Trophoblast cell (in vitro differentiated cells and primary cell): Measurements from ENCODE around the gene RALGAPB.

Experiments
- DNase-seq, 2 donors: peaks; one replicate each; pipeline ENCODE4 v3.0.0-alpha.2; 2016
- H2AFZ ChIP-seq: 2 replicates; pipeline ENCODE4 v1.6.1; 2013; ENCODE audit warnings: low read length, moderate library complexity, mild to moderate bottlenecking; ENCODE audit not compliant: insufficient read depth, poor library complexity
- H2AK5ac ChIP-seq: 2 replicates; pipeline ENCODE4 v1.6.1; 2013; ENCODE audit warnings: mild to moderate bottlenecking, low read length
- H2BK120ac ChIP-seq: 2 replicates; pipeline ENCODE4 v1.6.1; 2013; ENCODE audit warnings: low read length, mild to moderate bottlenecking, moderate library complexity; ENCODE audit not compliant: insufficient read depth, poor library complexity
- H2BK12ac ChIP-seq: 2 replicates; pipeline ENCODE4 v1.6.1; 2013; ENCODE audit warnings: mild to moderate bottlenecking, low read length, moderate library complexity
- H2BK5ac ChIP-seq: 2 replicates; pipeline ENCODE4 v1.6.1; 2013; ENCODE audit warnings: low read length, low read depth, moderate library complexity, mild to moderate bottlenecking; ENCODE audit not compliant: poor library complexity
- H3K14ac ChIP-seq: 2 replicates; pipeline ENCODE4 v1.6.1; 2013; ENCODE audit warnings: mild to moderate bottlenecking, low read length
- H3K18ac ChIP-seq: 2 replicates; pipeline ENCODE4 v1.6.1; 2013; ENCODE audit warnings: mild to moderate bottlenecking, low read length
- H3K23ac ChIP-seq: 2 replicates; pipeline ENCODE4 v1.6.1; 2013; ENCODE audit warnings: low read length
- H3K27ac ChIP-seq: 2 replicates; pipeline ENCODE4 v1.5.1; 2013; ENCODE audit warnings: low read depth, mild to moderate bottlenecking, inconsistent platforms, low read length, moderate library complexity
- H3K27me3 ChIP-seq: 2 replicates; pipeline ENCODE4 v1.6.1; 2013; ENCODE audit warnings: inconsistent platforms, mild to moderate bottlenecking, low read length, moderate library complexity; ENCODE audit not compliant: insufficient read depth
- H3K36me3 ChIP-seq, 2 experiments: 1 replicate in 1 of 2; 2 replicates in 1 of 2; pipeline ENCODE4 v1.6.1; 2013; ENCODE audit warnings: low read length in 2 of 2, mild to moderate bottlenecking in 2 of 2, moderate library complexity in 1 of 2; ENCODE audit not compliant: insufficient read depth in 2 of 2, control insufficient read depth in 1 of 2
- H3K4ac ChIP-seq: 2 replicates; pipeline ENCODE4 v1.6.1; 2013; ENCODE audit warnings: low read depth, mild to moderate bottlenecking, low read length, moderate library complexity
- H3K4me1 ChIP-seq, 2 experiments: 1 replicate in 1 of 2; 2 replicates in 1 of 2; pipeline ENCODE4 v1.6.1; 2013; ENCODE audit warnings: low read length in 2 of 2, mild to moderate bottlenecking in 2 of 2, moderate library complexity in 1 of 2; ENCODE audit not compliant: insufficient read depth in 2 of 2, control insufficient read depth in 1 of 2
- H3K4me2 ChIP-seq: 2 replicates; pipeline ENCODE4 v1.6.1; 2013; ENCODE audit warnings: inconsistent platforms, mild to moderate bottlenecking, low read length, moderate library complexity
- H3K4me3 ChIP-seq: 2 replicates; pipeline ENCODE4 v1.5.1; 2013; ENCODE audit warnings: mild to moderate bottlenecking, low read depth, low read length, inconsistent platforms
- H3K79me1 ChIP-seq: one replicate; pipeline ENCODE4 v1.6.1; 2013; ENCODE audit warnings: low read length
- H3K79me2 ChIP-seq: 2 replicates; pipeline ENCODE4 v1.6.1; 2013; ENCODE audit warnings: low read length, mild to moderate bottlenecking; ENCODE audit not compliant: control insufficient read depth, insufficient read depth, poor library complexity
- H3K9ac ChIP-seq: 2 replicates; pipeline ENCODE4 v1.6.1; 2013; ENCODE audit warnings: mild to moderate bottlenecking, low read length
- H3K9me3 ChIP-seq: 2 replicates; pipeline ENCODE4 v1.6.1; 2013; ENCODE audit warnings: low read depth, mild to moderate bottlenecking, control low read depth, inconsistent platforms, low read length; ENCODE audit not compliant: insufficient read depth
- H4K12ac ChIP-seq: 2 replicates; pipeline ENCODE4 v1.6.1; 2013; ENCODE audit warnings: low read depth, mild to moderate bottlenecking, low read length, moderate library complexity
- H4K8ac ChIP-seq: 2 replicates; pipeline ENCODE4 v1.6.1; 2013; ENCODE audit warnings: low read depth, mild to moderate bottlenecking, low read length, moderate library complexity
- H4K91ac ChIP-seq: one replicate; pipeline ENCODE4 v1.6.1; 2013; ENCODE audit warnings: low read depth, mild to moderate bottlenecking, low read length, moderate library complexity
- WGBS: extraction: QIAGEN DNeasy Blood & Tissue Kit; methylation state at CpG from one replicate; pipeline ENCODE4 v1.1.7; 2013; ENCODE audit warnings: missing lambda C conversion rate; ENCODE audit not compliant: insufficient read length, insufficient coverage; ENCODE audit errors: extremely low coverage; 5-methylcytosine and 5-hydroxymethylcytosine counted together

The RALGAPB gene

DNA sequence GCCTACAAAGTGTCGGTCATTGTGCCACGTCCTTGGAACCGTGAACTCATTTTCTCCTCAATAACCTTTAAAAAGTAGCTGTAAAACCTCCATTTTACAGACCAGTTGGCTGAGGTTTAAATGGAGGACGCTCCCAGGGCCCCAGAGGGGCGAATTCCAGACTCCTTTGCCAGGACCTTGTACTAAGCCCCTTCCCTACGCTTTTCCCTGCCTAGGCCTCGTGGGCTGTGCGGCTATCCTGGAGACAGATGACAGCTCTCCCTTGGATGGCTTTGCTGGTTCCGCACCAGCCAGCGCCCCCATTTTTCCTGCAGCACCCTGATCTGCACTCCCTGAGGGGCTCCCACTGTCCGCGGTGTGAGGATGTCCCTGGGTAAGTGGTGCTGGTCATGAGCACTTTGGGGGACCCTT, 25.4 kb upstream of the RALGAPB start:
- no peaks in the 10 kb centered on the region for H3K9me3 ChIP-seq
- H3K9ac ChIP-seq, result peak overlapping the region; percentile 97
- H2AK5ac ChIP-seq, result no peak overlapping the region
- peaks cover 16 to 19% of the 10 kb centered on the region in 2 experiments for H3K36me3 ChIP-seq
- H2BK120ac ChIP-seq, result no peak overlapping the region
- H3K27ac ChIP-seq, result no peak overlapping the region
- H3K79me2 ChIP-seq, result peaks cover 6% of the 10 kb centered on the region
- peak overlapping the region; percentile 83 for H3K4me2 ChIP-seq
- peak in 1 of 2 donors; percentile 10 for DNase-seq
- H3K4me1 ChIP-seq, result peaks cover 9% of the 10 kb centered on the region in 2 experiments
- H3K27me3 ChIP-seq, result no peaks in the 10 kb centered on the region
- H4K8ac ChIP-seq, result peak overlapping the region; percentile 100
- H3K79me1 ChIP-seq, result peaks cover 4% of the 10 kb centered on the region
- peak overlapping the region; percentile 85 for H3K4me3 ChIP-seq
- H3K14ac ChIP-seq, result peak overlapping the region; percentile 89
- peak overlapping the region; percentile 86 for H4K12ac ChIP-seq
- no peak overlapping the region for H2BK12ac ChIP-seq
- peak overlapping the region; percentile 19 for H2BK5ac ChIP-seq
- WGBS, result no CpG with 5 or more reads among the region's 12 CpGs
- no peak overlapping the region for H3K23ac ChIP-seq
- peak overlapping the region; percentile 95 for H4K91ac ChIP-seq
- H3K4ac ChIP-seq, result peak overlapping the region; percentile 29
- peak overlapping the region; percentile 89 for H3K18ac ChIP-seq
- H2AFZ ChIP-seq, result no peak overlapping the region

DNA sequence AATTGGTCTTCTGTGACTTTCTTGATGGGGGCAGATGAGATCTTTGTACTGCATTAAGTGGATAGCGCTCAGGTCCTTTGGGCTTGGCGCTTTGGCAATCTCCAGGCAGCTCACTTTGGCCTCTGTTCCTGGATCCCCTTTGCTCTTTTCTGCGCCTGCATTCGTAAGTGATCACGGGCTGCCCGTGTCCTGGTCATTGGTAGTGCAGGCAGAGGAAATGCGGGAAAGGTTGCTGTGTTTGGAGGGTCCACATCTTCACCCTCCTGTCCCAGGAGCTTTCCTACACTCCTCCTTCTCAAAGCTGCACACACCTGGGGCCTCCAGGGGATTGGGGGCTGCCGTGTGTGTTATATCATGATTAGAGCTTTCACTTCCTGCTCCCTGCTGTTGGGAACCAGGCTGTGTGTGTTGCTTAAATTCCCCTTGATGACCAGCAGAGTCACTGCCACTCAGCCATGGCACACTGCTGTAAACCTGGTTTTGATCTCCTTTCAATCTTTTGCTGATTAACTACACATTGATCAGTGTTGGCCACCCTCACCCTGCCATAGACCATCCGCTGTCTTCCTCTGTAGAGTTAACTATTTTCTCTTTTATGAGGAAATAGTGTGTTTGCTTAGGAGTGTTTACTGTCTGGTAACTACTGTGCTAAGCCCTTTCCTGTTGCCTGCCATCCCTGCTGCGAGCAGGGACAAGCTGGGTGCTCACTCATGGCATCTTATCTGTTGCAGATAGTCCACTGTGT, 24.5 kb upstream of the RALGAPB start:
- Histone ChIP-seq H2BK5ac (no peak overlapping the region), H3K4me2 (no peak overlapping the region), H3K18ac (no peak overlapping the region), H2BK120ac (no peak overlapping the region), H3K79me1 (peaks cover 4% of the 10 kb centered on the region), H3K4me1 (peaks cover 12% of the 10 kb centered on the region in 2 experiments), H4K8ac (no peak overlapping the region), H3K27ac (no peak overlapping the region), H4K12ac (no peak overlapping the region), H4K91ac (no peak overlapping the region), H2BK12ac (no peak overlapping the region), H3K23ac (no peak overlapping the region), H2AFZ (no peak overlapping the region), H2AK5ac (no peak overlapping the region), H3K14ac (no peak overlapping the region), H3K79me2 (peaks cover 6% of the 10 kb centered on the region), H3K4ac (no peak overlapping the region), H3K9me3 (no peaks in the 10 kb centered on the region), H3K36me3 (peaks cover 16 to 19% of the 10 kb centered on the region in 2 experiments), H3K9ac (no peak overlapping the region), H3K27me3 (no peaks in the 10 kb centered on the region), H3K4me3 (no peak overlapping the region)
- no CpG with 5 or more reads among the region's 10 CpGs for WGBS
- no peak for DNase-seq

DNA sequence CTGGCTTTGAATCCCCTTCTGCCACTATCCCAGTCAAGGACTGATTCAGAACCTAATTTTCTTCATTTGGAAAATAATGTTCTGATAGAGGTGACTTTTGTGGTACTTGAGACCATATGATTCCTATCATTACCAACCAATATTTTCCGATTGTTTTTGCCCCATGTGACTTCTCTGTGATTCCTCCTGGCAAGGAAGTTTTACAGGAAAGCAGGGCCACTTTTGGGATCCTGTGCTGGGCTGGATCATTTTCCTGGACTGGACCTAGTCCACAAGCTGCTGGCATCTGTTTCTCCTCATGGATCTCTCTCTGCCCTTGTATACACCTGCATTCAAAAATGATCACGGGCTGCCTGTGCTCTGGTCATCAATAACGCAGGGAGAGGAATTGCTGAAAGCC, 23.6 kb upstream of the RALGAPB start:
- Histone ChIP-seq H4K8ac (no peak overlapping the region), H4K12ac (no peak overlapping the region)

DNA sequence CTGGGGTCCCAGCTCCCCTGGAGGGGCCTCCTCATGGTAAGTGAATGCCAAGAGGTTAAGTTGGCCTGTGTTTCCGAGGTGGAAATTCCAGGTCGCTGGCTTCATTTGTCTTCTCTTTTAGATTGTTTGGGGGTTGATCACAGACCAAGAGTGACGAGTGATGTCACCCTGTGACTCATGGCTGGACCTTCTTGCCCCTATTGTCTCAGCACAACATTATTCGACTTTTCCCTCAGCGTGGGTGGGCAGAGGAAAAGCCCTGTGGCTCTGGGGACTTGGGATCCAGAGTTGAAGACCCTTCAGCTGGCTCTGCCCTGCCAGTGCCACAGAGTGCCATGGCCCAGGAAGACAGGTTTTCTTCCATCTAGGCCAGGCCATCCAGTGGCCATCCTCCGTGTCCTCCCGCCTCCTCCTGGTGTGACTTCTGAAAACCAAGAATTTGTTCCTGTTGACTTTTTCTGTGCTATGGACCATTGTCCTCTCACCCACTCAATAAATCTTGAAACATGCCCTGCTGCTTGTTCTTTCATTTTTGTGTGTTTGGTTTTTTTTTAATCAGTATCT, 22.1 kb upstream of the RALGAPB start:
- Histone ChIP-seq H2AK5ac (no peak overlapping the region), H4K8ac (no peak overlapping the region), H3K4ac (no peak overlapping the region), H2AFZ (no peak overlapping the region), H4K12ac (no peak overlapping the region), H4K91ac (no peak overlapping the region), H3K18ac (no peak overlapping the region), H3K27ac (no peak overlapping the region), H3K9ac (no peak overlapping the region), H3K4me2 (no peak overlapping the region), H3K79me2 (peaks cover 6% of the 10 kb centered on the region), H2BK12ac (no peak overlapping the region), H2BK5ac (no peak overlapping the region), H3K79me1 (peaks cover 4% of the 10 kb centered on the region), H2BK120ac (no peak overlapping the region), H3K14ac (no peak overlapping the region), H3K9me3 (no peaks in the 10 kb centered on the region), H3K36me3 (peaks cover 16 to 19% of the 10 kb centered on the region in 2 experiments), H3K4me1 (peaks cover 12% of the 10 kb centered on the region in 2 experiments), H3K23ac (no peak overlapping the region), H3K27me3 (no peaks in the 10 kb centered on the region), H3K4me3 (no peak overlapping the region)
- WGBS, result no CpG with 5 or more reads among the region's 7 CpGs
- DNase-seq, result peak; percentile 82 to 86

More for the DNA sequence above, 23.6 kb upstream of the RALGAPB start:
- H3K36me3 ChIP-seq, result peaks cover 16 to 19% of the 10 kb centered on the region in 2 experiments
- no peak overlapping the region for H3K4me3 ChIP-seq
- no peak overlapping the region for H3K9ac ChIP-seq
- H3K18ac ChIP-seq, result no peak overlapping the region
- no peak overlapping the region for H3K27ac ChIP-seq
- H2BK12ac ChIP-seq, result no peak overlapping the region
- H3K9me3 ChIP-seq, result no peaks in the 10 kb centered on the region
- WGBS, result no CpG with 5 or more reads among the region's 3 CpGs
- no peak overlapping the region for H3K4me2 ChIP-seq
- peaks cover 6% of the 10 kb centered on the region for H3K79me2 ChIP-seq
- H4K91ac ChIP-seq, result no peak overlapping the region
- no peak overlapping the region for H3K14ac ChIP-seq
- no peaks in the 10 kb centered on the region for H3K27me3 ChIP-seq
- no peak overlapping the region for H2AFZ ChIP-seq
- peaks cover 4% of the 10 kb centered on the region for H3K79me1 ChIP-seq
- DNase-seq, result no peak
- H3K4ac ChIP-seq, result no peak overlapping the region
- H2AK5ac ChIP-seq, result no peak overlapping the region
- H2BK120ac ChIP-seq, result no peak overlapping the region
- H3K4me1 ChIP-seq, result peaks cover 12% of the 10 kb centered on the region in 2 experiments
- no peak overlapping the region for H2BK5ac ChIP-seq
- H3K23ac ChIP-seq, result no peak overlapping the region
